ENCODE measurements around the gene TDRD1. TPM values are rescaled to one million over a fixed set of nuclear protein-coding genes. Genes with fewer than 3 reads are reported as not detected.

The TDRD1 gene
- total RNA-seq, 4 donors from 2014 or later: 0.12 to 0.42 TPM; not detected in 2

GRCh38 chr10:114220281-114220680, 41.1 kb downstream of the TDRD1 start:
- H3K9me3 ChIP-seq: no peaks in the 10 kb centered on the region
- 76 to 87% methylated on average over 2 of the region's 2 CpGs for WGBS, 2 donors (ENCODE audit: low coverage in 1 of 2)
- no peak for TF ChIP-seq POLR2A (IDR thresholded peaks at IDR 0.05)
- TF ChIP-seq CTCF (IDR thresholded peaks at IDR 0.05): no peak
- TF ChIP-seq POLR2AphosphoS5 (IDR thresholded peaks at IDR 0.05): no peak
- TF ChIP-seq EP300 (IDR thresholded peaks at IDR 0.05): no peak
- H3K4me1 ChIP-seq: no peaks in the 10 kb centered on the region
- no peak overlapping the region for H3K27ac ChIP-seq
- H3K27me3 ChIP-seq: no peaks in the 10 kb centered on the region
- H3K36me3 ChIP-seq: no peaks in the 10 kb centered on the region
- no peak overlapping the region for H3K4me3 ChIP-seq
- no peak for ATAC-seq

- Histone ChIP-seq H3K36me3 (no peaks in the 10 kb centered on the region), H3K27me3 (no peaks in the 10 kb centered on the region), H3K4me1 (no peaks in the 10 kb centered on the region), H3K4me3 (no peak overlapping the region), H3K9me3 (no peaks in the 10 kb centered on the region), H3K27ac (no peak overlapping the region)
- no peak for ATAC-seq
- no peak for TF ChIP-seq POLR2A (IDR thresholded peaks at IDR 0.05)
- 68 to 76% methylated on average over 4 of the region's 4 CpGs for WGBS, 2 donors (ENCODE audit: low coverage in 1 of 2)
Observed at GRCh38 chr10:114221235-114221634, 42.1 kb downstream of the TDRD1 start.

- Histone ChIP-seq H3K27me3 (peaks cover 4% of the 10 kb centered on the region), H3K36me3 (no peaks in the 10 kb centered on the region), H3K4me3 (no peak overlapping the region), H3K27ac (no peak overlapping the region), H3K9me3 (no peaks in the 10 kb centered on the region), H3K4me1 (no peaks in the 10 kb centered on the region)
- TF ChIP-seq CTCF (IDR thresholded peaks at IDR 0.05) (no peak), POLR2A (IDR thresholded peaks at IDR 0.05) (no peak), POLR2AphosphoS5 (IDR thresholded peaks at IDR 0.05) (no peak), EP300 (IDR thresholded peaks at IDR 0.05) (no peak)
- ATAC-seq: no peak
- 79 to 80% methylated on average over 2 of the region's 4 CpGs for WGBS, 2 donors (ENCODE audit: low coverage in 1 of 2)
Observed at GRCh38 chr10:114223066-114223465, 43.9 kb downstream of the TDRD1 start.

GRCh38 chr10:114228156-114228555, 49.0 kb downstream of the TDRD1 start:
- Histone ChIP-seq H3K27ac (no peak overlapping the region), H3K27me3 (peaks cover 24% of the 10 kb centered on the region), H3K36me3 (no peaks in the 10 kb centered on the region), H3K4me3 (no peak overlapping the region), H3K9me3 (no peaks in the 10 kb centered on the region), H3K4me1 (no peaks in the 10 kb centered on the region)
- ATAC-seq: no peak
- TF ChIP-seq POLR2AphosphoS5 (IDR thresholded peaks at IDR 0.05) (no peak), CTCF (IDR thresholded peaks at IDR 0.05) (no peak), EP300 (IDR thresholded peaks at IDR 0.05) (no peak), POLR2A (IDR thresholded peaks at IDR 0.05) (no peak)
- WGBS, 2 donors (ENCODE audit: low coverage in 1 of 2): 49 to 53% methylated on average over 3 of the region's 3 CpGs

GRCh38 chr10:114232561-114233176, 53.5 kb downstream of the TDRD1 start:
- H3K9me3 ChIP-seq: no peaks in the 10 kb centered on the region
- TF ChIP-seq POLR2AphosphoS5 (IDR thresholded peaks at IDR 0.05) (no peak), POLR2A (IDR thresholded peaks at IDR 0.05) (no peak)
- no peak overlapping the region for H3K4me3 ChIP-seq
- H3K4me1 ChIP-seq: no peaks in the 10 kb centered on the region
- H3K36me3 ChIP-seq: no peaks in the 10 kb centered on the region
- H3K27me3 ChIP-seq: peaks cover 61% of the 10 kb centered on the region
- 77 to 79% methylated on average over 4 of the region's 4 CpGs for WGBS, 2 donors (ENCODE audit: low coverage in 1 of 2)
- H3K27ac ChIP-seq: no peak overlapping the region
- no peak for ATAC-seq

- TF ChIP-seq CTCF (IDR thresholded peaks at IDR 0.05) (no peak), POLR2AphosphoS5 (IDR thresholded peaks at IDR 0.05) (no peak), EP300 (IDR thresholded peaks at IDR 0.05) (no peak), POLR2A (IDR thresholded peaks at IDR 0.05) (no peak)
- no peak overlapping the region for H3K27ac ChIP-seq
- H3K9me3 ChIP-seq: no peaks in the 10 kb centered on the region
- 32 to 34% methylated on average over 6 of the region's 6 CpGs for WGBS, 2 donors (ENCODE audit: low coverage in 1 of 2)
- no peaks in the 10 kb centered on the region for H3K36me3 ChIP-seq
- peaks cover 67% of the 10 kb centered on the region for H3K27me3 ChIP-seq
- no peak overlapping the region for H3K4me3 ChIP-seq
- no peak for ATAC-seq
- H3K4me1 ChIP-seq: no peaks in the 10 kb centered on the region
Observed at GRCh38 chr10:114233482-114233881, 54.3 kb downstream of the TDRD1 start.
